GM12892 (cell line): ENCODE measurements around the gene SRC.

Experiments used
- DNase-seq: peaks from one replicate; pipeline ENCODE4 v3.0.0; 2011; ENCODE audit not compliant: insufficient read length
- FAIRE-seq: peaks from 2 replicates; lab custom pipeline; 2011; peaks lifted over from hg19 to GRCh38; lab: Jason Lieb, UNC
- POLR2A ChIP-seq: IDR thresholded peaks from 2 replicates; pipeline ENCODE4 v1.6.1; 2011; ENCODE audit warnings: low read depth, low read length, control low read depth
- POLR2AphosphoS5 ChIP-seq: IDR thresholded peaks from 2 replicates; pipeline ENCODE4 v1.6.1; 2011; ENCODE audit warnings: low read depth, low read length, control low read depth
- TAF1 ChIP-seq: IDR thresholded peaks from 2 replicates; pipeline ENCODE4 v1.6.1; 2011; ENCODE audit warnings: low read depth, mild to moderate bottlenecking, control low read depth, low read length, borderline replicate concordance

SRC gene

GRCh38 chr20:37406010-37406998, 60.4 kb downstream of the SRC start:
- TF ChIP-seq TAF1 = no peak
- TF ChIP-seq POLR2AphosphoS5 = peak; percentile 17; the same call in 1 of the 2 replicates
- peak; percentile 61 for TF ChIP-seq POLR2A
- FAIRE-seq (peak; percentile 79), DNase-seq (peak; percentile 81)

DNA sequence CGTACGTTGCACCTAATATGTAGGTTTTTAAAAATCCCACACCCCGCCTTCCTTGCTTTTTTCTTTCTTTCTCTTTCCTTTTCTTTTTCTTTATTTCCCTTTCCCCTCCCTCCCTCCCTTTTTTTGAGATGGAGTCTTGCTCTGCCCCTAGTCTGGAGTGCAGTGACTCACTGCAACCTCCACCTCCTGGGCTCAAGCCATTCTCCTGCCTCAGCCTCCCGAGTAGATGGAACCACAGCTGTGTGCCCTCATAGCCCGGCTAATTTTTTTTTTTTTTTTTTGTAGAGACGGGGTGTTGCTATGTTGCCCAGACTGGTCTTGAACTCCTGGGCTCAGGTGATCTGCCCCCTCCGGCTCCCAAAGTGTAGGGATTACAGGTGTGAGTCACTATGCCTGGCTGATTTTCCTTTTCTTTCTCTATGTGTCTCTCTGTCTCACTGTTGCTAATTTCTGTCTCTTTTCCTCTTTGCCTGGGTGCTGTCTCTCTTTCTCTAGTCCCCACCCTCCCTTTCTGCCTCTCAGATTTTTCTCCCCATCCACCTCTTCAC, 61.2 kb downstream of the SRC start:
- FAIRE-seq (no peak), DNase-seq (no peak)
- TF ChIP-seq POLR2A (no peak), POLR2AphosphoS5 (no peak)

DNA sequence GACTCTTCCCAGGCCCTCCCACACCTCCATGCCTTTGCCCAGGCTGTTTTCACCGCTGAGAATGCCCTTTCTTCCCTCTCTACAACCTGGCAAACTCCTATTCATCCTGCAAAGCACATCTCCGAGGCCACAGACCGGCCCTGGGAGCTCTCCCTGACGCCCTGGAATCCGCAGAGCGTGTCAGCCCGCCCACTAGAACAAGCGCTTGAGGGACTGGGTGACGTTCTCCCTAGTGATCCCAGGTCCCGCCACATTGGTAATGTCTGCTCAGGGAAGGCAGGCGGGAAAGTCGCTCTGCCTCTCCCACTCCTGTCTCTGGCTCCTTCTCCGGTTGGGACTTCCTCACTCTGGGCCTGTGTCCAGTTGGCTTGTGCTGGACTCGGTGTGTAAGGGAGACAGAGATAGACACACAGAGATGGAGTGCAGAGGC, 61.6 kb downstream of the SRC start:
- TF ChIP-seq TAF1 = no peak
- DNase-seq (no peak), FAIRE-seq (no peak)

DNA sequence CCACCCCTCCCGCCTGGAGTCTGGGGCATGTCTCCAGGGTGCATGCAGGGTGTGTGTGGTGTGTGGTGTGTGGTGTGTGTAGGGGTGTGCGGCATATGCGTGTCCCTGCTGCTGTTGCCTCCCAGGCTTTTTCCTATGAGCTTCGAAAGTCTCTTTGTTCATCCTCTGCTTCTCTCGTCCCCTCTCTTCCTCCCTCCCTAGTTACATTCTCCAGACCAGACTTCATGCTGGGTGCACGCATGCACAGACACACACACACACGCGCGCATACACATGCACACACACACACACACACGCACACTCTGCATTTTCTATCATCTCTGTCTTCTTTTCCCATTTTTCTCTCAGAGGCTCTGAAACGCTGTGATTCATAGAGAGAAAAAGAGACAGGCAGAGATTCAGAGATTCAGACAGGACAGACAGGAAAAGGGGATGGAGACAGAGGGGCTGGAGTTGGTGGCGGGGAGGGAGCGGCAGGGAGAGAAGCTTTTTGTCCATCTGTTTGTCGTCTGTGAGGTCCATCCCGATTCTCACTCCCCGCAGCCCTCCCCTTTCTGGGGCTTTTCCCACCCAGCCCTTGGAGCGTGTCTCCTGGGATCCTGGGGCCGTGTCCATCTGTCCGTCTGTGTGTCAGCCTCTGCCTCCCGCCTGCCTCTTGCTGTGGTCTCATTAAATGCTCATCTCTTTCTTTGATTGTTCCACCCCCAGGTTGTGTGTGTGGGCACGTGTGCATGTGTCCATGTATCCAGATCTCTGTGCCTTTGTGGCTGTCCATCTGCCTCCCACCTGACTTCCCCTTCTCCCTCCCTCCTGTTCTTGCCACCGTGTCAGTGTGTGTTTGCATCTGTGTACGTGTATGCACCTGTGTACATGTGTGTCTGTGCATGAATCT, 62.6 kb downstream of the SRC start:
- TF ChIP-seq POLR2AphosphoS5 = no peak
- TF ChIP-seq TAF1 = no peak
- TF ChIP-seq POLR2A = no peak
- FAIRE-seq (no peak), DNase-seq (no peak)

GRCh38 chr20:37411408-37412219, 65.7 kb downstream of the SRC start:
- FAIRE-seq (peak; percentile 89), DNase-seq (no peak)
- TF ChIP-seq TAF1 (no peak), POLR2A (no peak), POLR2AphosphoS5 (no peak)

- DNase-seq (no peak), FAIRE-seq (peak; percentile 27)
- no peak for TF ChIP-seq POLR2AphosphoS5
- no peak for TF ChIP-seq TAF1
- no peak for TF ChIP-seq POLR2A
Observed at GRCh38 chr20:37413023-37413334, 67.0 kb downstream of the SRC start.

DNA sequence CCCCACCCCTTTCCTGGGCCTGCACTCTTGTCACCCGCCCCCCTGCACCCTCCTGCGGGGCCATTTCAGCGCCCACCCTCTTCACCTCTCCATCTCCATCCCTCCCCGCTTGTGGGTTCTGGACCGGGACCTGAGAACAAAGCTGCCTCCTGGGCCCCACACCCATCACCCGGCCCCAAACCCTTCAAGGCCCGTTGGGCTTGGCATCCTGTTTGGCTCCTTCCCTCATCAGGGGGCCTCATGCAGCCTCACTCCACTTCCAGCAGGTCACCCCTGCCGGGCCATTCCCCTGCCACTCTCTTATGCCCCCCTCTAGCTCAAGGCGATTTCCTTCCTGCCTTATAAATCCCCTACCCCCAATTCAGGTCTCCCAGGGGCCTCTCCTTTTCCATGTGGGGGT, 67.4 kb downstream of the SRC start:
- TF ChIP-seq TAF1 = no peak
- TF ChIP-seq POLR2AphosphoS5 = no peak
- TF ChIP-seq POLR2A = no peak
- DNase-seq (no peak), FAIRE-seq (no peak)

- TF ChIP-seq POLR2A = no peak
- no peak for TF ChIP-seq TAF1
- no peak for TF ChIP-seq POLR2AphosphoS5
- DNase-seq = no peak
- no peak for FAIRE-seq
Observed at GRCh38 chr20:37414224-37415035, 68.5 kb downstream of the SRC start.

GRCh38 chr20:37415118-37416085, 69.5 kb downstream of the SRC start:
- DNase-seq (no peak), FAIRE-seq (no peak)
- no peak for TF ChIP-seq POLR2AphosphoS5
- no peak for TF ChIP-seq POLR2A
- TF ChIP-seq TAF1 = no peak
